HCT116 (cell line): ENCODE measurements around the gene HBM. TPM values are rescaled to one million over a fixed set of nuclear protein-coding genes. Genes with fewer than 3 reads are reported as not detected.
A peak's percentile ranks its signal among the peaks of the same experiment; 100 is the strongest.
"Not testable (repeated sequence)": the region's sequence is repeated elsewhere in the genome, so short reads cannot be mapped to it uniquely, and the experiment has no call there.

ENCODE experiments used
- ATAC-seq: fragments of 200-7000 bp; cut with Tn5 transposase; 2 replicates; pipeline ENCODE4 v1.9.1; 2020; ENCODE audit warnings: mild to moderate bottlenecking, moderate library complexity
- BruUV-seq: library from RNA; stranded (reverse); fragments of 400-500 nt; replicated peaks from 2 replicates; lab custom pipeline; 2021; lab: Mats Ljungman, UMichigan
- CTCF ChIA-PET: fragments of 300-600 bp; sonication (Branson Sonifier 250); formaldehyde crosslinking; loops from one replicate; lab custom pipeline; 2021; ENCODE audit warnings: antibody characterized with exemption; lab: Charles Lee
- POLR2A ChIA-PET: fragments of 300-600, 350-600 bp; sonication (Branson Sonifier 250); formaldehyde crosslinking; loops from one replicate; lab custom pipeline; 2021; ENCODE audit warnings: antibody characterized with exemption; lab: Charles Lee
- RAD21 ChIA-PET, 2 experiments: fragments of 300-600 bp; sonication (Branson Sonifier 250); formaldehyde crosslinking; loops; one replicate each; lab custom pipeline; 2023; ENCODE audit warnings: low total read pairs in 2 of 2; ENCODE audit not compliant: uncharacterized antibody in 2 of 2, unreplicated experiment in 2 of 2, low non-redundant PET in 1 of 2; lab: Charles Lee
- DNase-seq: peaks from one replicate; pipeline ENCODE4 v3.0.0-alpha.2; 2010; ENCODE audit warnings: low read depth, low spot score
- H2AFZ ChIP-seq: fragments of 200-600 bp; shearing (Covaris generic), sonication (generic); 2 replicates; pipeline ENCODE4 v1.6.1; 2017; ENCODE audit warnings: low read depth, mixed run types, mixed read lengths, antibody characterized with exemption, low read length; ENCODE audit not compliant: poor library complexity, severe bottlenecking
- H3K27ac ChIP-seq: 2 replicates; pipeline ENCODE4 v1.5.1; 2012; ENCODE audit warnings: low read depth, low read length
- H3K27me3 ChIP-seq: fragments of 200-600 bp; sonication (generic); 2 replicates; pipeline ENCODE4 v1.6.1; 2016; ENCODE audit warnings: mixed run types, low read length, mixed read lengths; ENCODE audit not compliant: insufficient read depth
- H3K36me3 ChIP-seq, 2 experiments: fragments of 200-500 bp in 1 of 2; fragments of 200-600 bp in 1 of 2; sonication (Bioruptor generic) in 1 of 2; sonication (generic) in 1 of 2; 2 replicates each; pipeline versions ENCODE4 v1.5.1 to v1.6.1; 2014 to 2016; ENCODE audit warnings: low read length in 2 of 2, inconsistent platforms in 1 of 2, mixed read lengths in 1 of 2, mixed run types in 1 of 2; ENCODE audit not compliant: insufficient read depth in 2 of 2, control insufficient read depth in 1 of 2
- H3K4me1 ChIP-seq, 2 experiments: fragments of 200-600 bp in 1 of 2; sonication (generic) in 1 of 2; 2 replicates each; pipeline versions ENCODE4 v1.5.1 to v1.6.1; 2012 to 2017; ENCODE audit warnings: low read length in 2 of 2, inconsistent platforms in 1 of 2, mild to moderate bottlenecking in 1 of 2, mixed read lengths in 1 of 2, mixed run types in 1 of 2, moderate library complexity in 1 of 2; ENCODE audit not compliant: insufficient read depth in 2 of 2, control insufficient read depth in 1 of 2
- H3K4me2 ChIP-seq: fragments of 200-600 bp; sonication (generic); 2 replicates; pipeline ENCODE4 v1.6.1; 2017; ENCODE audit warnings: mixed run types, low read length, mixed read lengths
- H3K4me3 ChIP-seq, 2 experiments: fragments of 200-600 bp in 1 of 2; sonication (generic) in 1 of 2; replicated peaks in 1 of 2; 2 replicates each; pipeline ENCODE4 v1.5.1; 2011 to 2016; ENCODE audit warnings: low read length in 2 of 2, control low read depth in 1 of 2, low read depth in 1 of 2, mild to moderate bottlenecking in 1 of 2, mixed read lengths in 1 of 2, mixed run types in 1 of 2
- H3K79me2 ChIP-seq: fragments of 200-600 bp; sonication (generic); 2 replicates; pipeline ENCODE4 v1.6.1; 2017; ENCODE audit warnings: mild to moderate bottlenecking, mixed run types, low read length, moderate library complexity, mixed read lengths; ENCODE audit not compliant: insufficient read depth
- H3K9ac ChIP-seq: fragments of 200-600 bp; sonication (generic); 2 replicates; pipeline ENCODE4 v1.6.1; 2016; ENCODE audit warnings: low read length, mixed read lengths
- H3K9me2 ChIP-seq: fragments of 200-600 bp; sonication (generic), shearing (Covaris generic); 2 replicates; pipeline ENCODE4 v1.6.1; 2017; ENCODE audit warnings: mixed run types, mild to moderate bottlenecking, moderate library complexity; ENCODE audit not compliant: insufficient read depth
- H3K9me3 ChIP-seq, 2 experiments: fragments of 200-500 bp in 1 of 2; fragments of 200-600 bp in 1 of 2; sonication (Bioruptor generic) in 1 of 2; sonication (generic) in 1 of 2; 2 replicates each; pipeline ENCODE4 v1.6.1; 2014 to 2017; ENCODE audit warnings: low read length in 2 of 2, mixed read lengths in 2 of 2, inconsistent platforms in 1 of 2, low read depth in 1 of 2, mild to moderate bottlenecking in 1 of 2, mixed run types in 1 of 2, moderate library complexity in 1 of 2; ENCODE audit not compliant: control insufficient read depth in 1 of 2, insufficient read depth in 1 of 2
- H4K20me1 ChIP-seq: fragments of 200-600 bp; sonication (generic), shearing (Covaris generic); 2 replicates; pipeline ENCODE4 v1.6.1; 2017; ENCODE audit warnings: mixed run types, mild to moderate bottlenecking, moderate library complexity; ENCODE audit not compliant: insufficient read depth
- CEBPB ChIP-seq: IDR thresholded peaks from 2 replicates; pipeline ENCODE4 v1.6.1; 2012; ENCODE audit warnings: low read depth
- EGR1 ChIP-seq: IDR thresholded peaks from 2 replicates; pipeline ENCODE4 v1.6.1; 2012; ENCODE audit warnings: low read depth
- JUND ChIP-seq: IDR thresholded peaks from 2 replicates; pipeline ENCODE4 v1.6.1; 2012
- MAX ChIP-seq: IDR thresholded peaks from 2 replicates; pipeline ENCODE4 v1.6.1; 2012
- POLR2AphosphoS5 ChIP-seq: IDR thresholded peaks from 2 replicates; pipeline ENCODE4 v1.6.1; 2011; ENCODE audit warnings: mild to moderate bottlenecking, low read depth, low read length, moderate library complexity
- REST ChIP-seq: IDR thresholded peaks from 2 replicates; pipeline ENCODE4 v1.6.1; 2012; ENCODE audit warnings: low read depth
- SIN3A ChIP-seq: IDR thresholded peaks from 2 replicates; pipeline ENCODE4 v1.6.1; 2012; ENCODE audit warnings: low read depth
- intact Hi-C: fragments of 100-400 bp; cut with micrococcal nuclease; formaldehyde crosslinking; loops from 2 replicates; pipeline ENCODE4 v1.10.0; 2022
- total RNA-seq: library from RNA; stranded (reverse); gene quantifications from one replicate; pipeline ENCODE4 v1.2.1, GENCODE V29; 2021; ENCODE audit not compliant: unreplicated experiment
- TF ChIP-seq, protein P1 (sequence below), 3 experiments: fragments of 200-600 bp in 1 of 3; sonication (generic) in 1 of 3; IDR thresholded peaks in 2 of 3; conservative IDR thresholded peaks in 1 of 3; 2 replicates each; pipeline ENCODE4 v1.5.1; 2012 to 2017; ENCODE audit warnings: low read depth in 2 of 3, low read length in 2 of 3, antibody characterized with exemption in 1 of 3, borderline replicate concordance in 1 of 3, control low read depth in 1 of 3, mild to moderate bottlenecking in 1 of 3, mixed read lengths in 1 of 3, mixed run types in 1 of 3, moderate library complexity in 1 of 3; ENCODE audit not compliant: insufficient read depth in 1 of 3

The HBM gene
- total RNA-seq, 1 experiment from 2014 or later, result not detected

GRCh38 chr16:170788-171187 is 5.0 kb downstream of the HBM start (continued):
- TF ChIP-seq REST, result no peak
- no peak for TF ChIP-seq POLR2AphosphoS5
- TF ChIP-seq, protein P1, sequence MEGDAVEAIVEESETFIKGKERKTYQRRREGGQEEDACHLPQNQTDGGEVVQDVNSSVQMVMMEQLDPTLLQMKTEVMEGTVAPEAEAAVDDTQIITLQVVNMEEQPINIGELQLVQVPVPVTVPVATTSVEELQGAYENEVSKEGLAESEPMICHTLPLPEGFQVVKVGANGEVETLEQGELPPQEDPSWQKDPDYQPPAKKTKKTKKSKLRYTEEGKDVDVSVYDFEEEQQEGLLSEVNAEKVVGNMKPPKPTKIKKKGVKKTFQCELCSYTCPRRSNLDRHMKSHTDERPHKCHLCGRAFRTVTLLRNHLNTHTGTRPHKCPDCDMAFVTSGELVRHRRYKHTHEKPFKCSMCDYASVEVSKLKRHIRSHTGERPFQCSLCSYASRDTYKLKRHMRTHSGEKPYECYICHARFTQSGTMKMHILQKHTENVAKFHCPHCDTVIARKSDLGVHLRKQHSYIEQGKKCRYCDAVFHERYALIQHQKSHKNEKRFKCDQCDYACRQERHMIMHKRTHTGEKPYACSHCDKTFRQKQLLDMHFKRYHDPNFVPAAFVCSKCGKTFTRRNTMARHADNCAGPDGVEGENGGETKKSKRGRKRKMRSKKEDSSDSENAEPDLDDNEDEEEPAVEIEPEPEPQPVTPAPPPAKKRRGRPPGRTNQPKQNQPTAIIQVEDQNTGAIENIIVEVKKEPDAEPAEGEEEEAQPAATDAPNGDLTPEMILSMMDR (IDR thresholded peaks at IDR 0.05 in 2 of 3, conservative IDR thresholded peaks at IDR 0.05 in 1 of 3; ENCODE audit: borderline replicate concordance in 1 of 3, insufficient read depth in 1 of 3, low read depth in 2 of 3, low read length in 2 of 3), result no peak
- TF ChIP-seq CEBPB, result no peak
- no peak for TF ChIP-seq JUND
- TF ChIP-seq EGR1, result no peak
- no peak for TF ChIP-seq MAX
- no peak for TF ChIP-seq SIN3A
- TF ChIP-seq, all 23 proteins: peak for 0

- CTCF ChIA-PET, H4K20me1 ChIP-seq, H3K9ac ChIP-seq, RAD21 ChIA-PET, H3K79me2 ChIP-seq, POLR2A ChIA-PET, H3K27ac ChIP-seq, H3K4me3 ChIP-seq, H2AFZ ChIP-seq, DNase-seq, H3K9me3 ChIP-seq, H3K9me2 ChIP-seq, H3K27me3 ChIP-seq, H3K36me3 ChIP-seq, intact Hi-C loops, BruUV-seq, H3K4me2 ChIP-seq: not testable (repeated sequence)
- ATAC-seq, result peak; percentile 61
- peaks cover 0 to 17% of the 10 kb centered on the region in 2 experiments; a peak in 2 of 4 replicates for H3K4me1 ChIP-seq
Observed at GRCh38 chr16:172374-172941, 6.7 kb downstream of the HBM start, which contains the start of gene HBA2. Gene HBA2, plus strand, starts transcription at chr16:172876. Its CDS starts 37 bp downstream, at chr16:172913.

GRCh38 chr16:173211-173854 is 7.6 kb downstream of the HBM start:
- RAD21 ChIA-PET, H3K27ac ChIP-seq, H2AFZ ChIP-seq, DNase-seq, H3K27me3 ChIP-seq, H3K36me3 ChIP-seq, H4K20me1 ChIP-seq, BruUV-seq, H3K9me2 ChIP-seq, H3K4me2 ChIP-seq, CTCF ChIA-PET, POLR2A ChIA-PET, intact Hi-C loops, H3K79me2 ChIP-seq, ATAC-seq, H3K4me3 ChIP-seq, H3K9ac ChIP-seq, H3K9me3 ChIP-seq: not testable (repeated sequence)
- peaks cover 0 to 20% of the 10 kb centered on the region in 2 experiments; a peak in 2 of 4 replicates for H3K4me1 ChIP-seq
